M059J (cell line): ENCODE data around the gene UFD1. TPM values are rescaled to one million over a fixed set of nuclear protein-coding genes. Genes with fewer than 3 reads are reported as not detected.
A peak's percentile ranks its signal among the peaks of the same experiment; 100 is the strongest.

Experiments used
- DNase-seq: peaks from one replicate; pipeline ENCODE4 v3.0.0-alpha.2; 2012; ENCODE audit warnings: low read depth
- total RNA-seq: library from RNA; depleted of rRNA; stranded (reverse); fragments of >200 nt; shearing (Covaris generic); gene quantifications from 2 replicates; pipeline ENCODE4 v1.2.3, GENCODE V29; 2014; rRNA removed

The UFD1 gene, protein sequence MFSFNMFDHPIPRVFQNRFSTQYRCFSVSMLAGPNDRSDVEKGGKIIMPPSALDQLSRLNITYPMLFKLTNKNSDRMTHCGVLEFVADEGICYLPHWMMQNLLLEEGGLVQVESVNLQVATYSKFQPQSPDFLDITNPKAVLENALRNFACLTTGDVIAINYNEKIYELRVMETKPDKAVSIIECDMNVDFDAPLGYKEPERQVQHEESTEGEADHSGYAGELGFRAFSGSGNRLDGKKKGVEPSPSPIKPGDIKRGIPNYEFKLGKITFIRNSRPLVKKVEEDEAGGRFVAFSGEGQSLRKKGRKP
- total RNA-seq = 71.4 and 88.6 TPM in 2 replicates

DNA sequence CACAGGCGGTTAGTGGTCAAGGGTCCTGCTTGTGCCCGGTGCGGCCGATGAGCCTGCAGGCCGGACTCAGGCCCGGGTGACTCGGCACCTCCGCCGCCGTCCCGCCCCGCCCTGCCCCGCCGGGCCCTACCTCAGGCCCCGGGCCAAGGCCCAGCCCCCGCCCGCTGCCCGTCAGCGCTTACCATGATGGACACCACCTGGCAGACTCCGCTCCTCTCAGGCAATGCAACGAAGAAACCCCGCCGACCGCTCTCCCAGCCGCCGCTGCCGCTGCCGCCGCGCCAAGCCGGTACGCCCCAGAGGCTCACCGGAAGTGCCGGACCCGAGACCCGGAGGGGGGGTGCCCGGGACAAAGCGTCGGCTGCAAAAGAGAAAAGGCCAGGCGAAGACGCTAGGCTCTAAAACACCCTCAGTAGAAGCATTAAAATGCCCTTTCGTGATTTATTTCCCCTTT lies at the start of gene UFD1:
Gene UFD1 (minus strand): TSS at position 293 of the 454 bp plus-strand sequence. CDS start 108 bp downstream, at position 185.
- peak; percentile 73 for DNase-seq

DNA sequence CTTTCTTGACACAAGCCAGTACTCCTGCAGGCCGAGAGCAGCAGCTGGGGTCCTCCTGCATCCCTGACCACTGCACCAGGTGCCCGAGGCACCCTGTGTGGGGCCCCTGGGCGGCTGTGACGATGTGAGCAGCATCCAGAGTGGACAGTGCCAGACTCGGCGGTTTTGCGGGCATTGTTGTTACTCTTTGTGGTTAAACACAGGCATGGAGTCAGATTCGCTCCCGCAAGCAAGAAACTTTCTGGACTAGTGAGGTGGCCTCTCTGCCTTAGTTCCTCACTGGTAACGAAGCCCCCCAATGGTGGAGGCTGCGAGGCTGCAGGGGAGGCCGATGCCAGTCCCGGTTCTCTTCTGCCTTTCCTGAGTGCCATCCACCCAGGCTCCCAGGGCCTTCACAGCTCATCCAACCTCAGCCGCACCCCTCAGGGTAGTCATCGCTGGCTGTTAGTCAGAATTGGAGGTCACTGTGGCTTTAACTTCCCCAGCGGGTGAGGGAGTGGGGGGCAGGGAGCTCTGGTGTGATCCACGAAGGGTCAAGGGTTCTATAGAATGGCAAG lies 48.9 kb upstream of the UFD1 start:
- DNase-seq = peak; percentile 79

DNA sequence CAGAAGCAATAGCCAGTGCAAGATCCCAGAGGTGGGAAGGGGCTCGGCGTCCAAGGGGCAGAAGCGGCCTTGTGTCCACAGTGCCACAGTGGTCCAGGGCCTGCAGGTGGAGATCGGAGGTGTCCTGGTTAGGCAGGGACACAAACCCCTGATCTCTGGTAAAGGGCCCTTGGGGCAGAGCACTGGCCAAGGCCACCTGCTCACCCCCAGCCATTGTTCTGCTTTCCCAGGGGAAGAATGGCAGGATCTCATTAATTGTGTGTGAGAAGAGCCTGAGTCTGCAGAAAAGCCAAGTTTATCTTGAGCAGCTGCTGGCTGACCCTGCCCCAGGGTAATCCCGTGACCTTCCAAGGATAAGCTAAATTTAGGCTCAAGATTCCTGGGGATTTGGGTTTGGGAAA lies 48.3 kb upstream of the UFD1 start:
- no peak for DNase-seq

GRCh38 chr22:19526702-19527111 lies 47.7 kb upstream of the UFD1 start:
- no peak for DNase-seq

GRCh38 chr22:19526076-19526701 lies 47.2 kb upstream of the UFD1 start:
- DNase-seq = no peak

GRCh38 chr22:19525666-19526065 lies 46.7 kb upstream of the UFD1 start:
- no peak for DNase-seq

GRCh38 chr22:19525116-19525660 lies 46.2 kb upstream of the UFD1 start:
- DNase-seq = no peak

GRCh38 chr22:19524170-19525115 lies 45.5 kb upstream of the UFD1 start, which contains the start of gene CLDN5:
CLDN5 (minus strand) TSS chr22:19524410; CDS start chr22:19524255, 155 bp downstream.
- no peak for DNase-seq

GRCh38 chr22:19523240-19524169 lies 44.5 kb upstream of the UFD1 start:
- DNase-seq = no peak

DNA sequence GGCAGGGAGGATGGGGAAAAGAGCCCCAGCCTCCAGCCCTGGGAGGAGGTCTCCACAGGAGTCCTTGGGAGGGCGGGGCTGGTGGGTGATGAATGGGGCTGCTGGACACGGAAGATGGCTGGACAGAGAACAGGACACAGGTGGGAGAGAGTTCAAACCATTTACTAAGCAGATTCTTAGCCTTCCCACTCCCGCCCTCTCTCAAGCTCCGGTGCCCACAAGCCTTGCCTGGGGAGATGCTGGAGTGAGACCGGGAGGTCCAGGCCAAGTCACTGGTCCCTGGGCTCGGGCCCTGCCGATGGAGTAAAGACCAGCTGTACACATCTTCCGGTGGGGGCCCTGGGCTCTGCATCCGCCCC lies 43.9 kb upstream of the UFD1 start:
- no peak for DNase-seq

- DNase-seq = no peak
Observed at GRCh38 chr22:19522190-19522880, 43.3 kb upstream of the UFD1 start.

GRCh38 chr22:19520566-19521305 lies 41.7 kb upstream of the UFD1 start:
- DNase-seq = no peak

DNA sequence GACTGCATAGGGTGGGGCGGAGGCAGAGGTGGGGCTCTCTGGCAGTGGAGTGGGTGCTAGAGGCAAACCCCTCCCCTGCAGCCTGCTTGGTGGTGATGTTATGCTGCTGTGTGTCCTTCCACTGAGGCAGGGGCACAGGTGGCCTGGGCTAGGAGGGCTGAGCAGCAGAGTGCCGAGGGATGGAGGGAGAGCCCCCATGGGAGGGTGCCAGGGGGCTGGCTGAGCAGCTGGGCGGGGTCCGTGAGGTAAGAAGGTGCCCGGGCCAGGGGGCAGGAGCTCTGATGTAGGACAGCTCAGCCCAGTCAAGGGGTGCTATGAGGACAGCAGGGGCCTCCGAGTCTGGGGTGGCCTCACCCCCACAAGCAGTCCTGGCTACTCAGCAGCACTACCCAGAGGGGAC lies 41.0 kb upstream of the UFD1 start:
- no peak for DNase-seq

DNA sequence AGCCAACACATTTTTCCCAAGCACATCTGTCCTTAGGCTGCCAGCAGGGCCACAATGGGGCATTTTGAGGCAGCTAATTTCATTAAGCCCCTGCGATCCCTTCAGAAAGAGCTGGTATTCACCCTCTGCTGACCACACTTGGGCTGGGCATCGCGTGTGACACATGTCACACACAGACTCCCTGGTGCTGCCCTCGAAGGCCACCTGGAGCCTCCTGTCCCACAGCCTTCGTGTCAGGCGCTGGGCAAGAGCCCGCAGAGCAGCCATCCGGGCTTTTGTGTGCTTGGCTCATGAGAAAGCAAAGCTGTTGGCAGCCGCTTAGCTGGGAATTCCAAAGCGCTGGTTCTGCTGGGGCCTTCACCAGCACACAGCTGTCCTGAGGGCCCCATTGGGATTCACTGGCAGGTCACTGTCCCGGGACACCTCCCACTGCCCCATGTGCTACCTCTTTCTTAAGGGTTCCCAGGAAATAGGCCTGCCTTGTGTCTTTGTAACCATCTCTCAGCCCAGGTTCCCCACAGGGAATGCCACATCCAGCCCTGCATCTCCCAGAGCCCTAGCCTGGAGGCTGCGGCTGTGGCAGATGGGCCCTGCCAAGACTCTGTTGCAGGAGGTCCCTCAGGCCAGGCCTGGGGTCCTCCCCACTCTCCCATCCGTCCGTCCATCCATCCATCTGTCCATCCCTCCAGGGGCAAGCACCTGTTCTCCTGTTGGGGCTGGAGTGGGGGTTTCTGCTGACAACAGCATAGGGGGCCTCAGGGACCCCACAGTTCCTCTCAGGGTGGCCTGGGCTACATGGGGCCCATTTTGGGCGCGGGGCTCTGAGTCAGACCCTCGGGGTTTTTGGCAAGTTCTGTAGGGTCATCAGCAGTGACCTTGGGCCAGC lies 40.3 kb upstream of the UFD1 start:
- no peak for DNase-seq

DNA sequence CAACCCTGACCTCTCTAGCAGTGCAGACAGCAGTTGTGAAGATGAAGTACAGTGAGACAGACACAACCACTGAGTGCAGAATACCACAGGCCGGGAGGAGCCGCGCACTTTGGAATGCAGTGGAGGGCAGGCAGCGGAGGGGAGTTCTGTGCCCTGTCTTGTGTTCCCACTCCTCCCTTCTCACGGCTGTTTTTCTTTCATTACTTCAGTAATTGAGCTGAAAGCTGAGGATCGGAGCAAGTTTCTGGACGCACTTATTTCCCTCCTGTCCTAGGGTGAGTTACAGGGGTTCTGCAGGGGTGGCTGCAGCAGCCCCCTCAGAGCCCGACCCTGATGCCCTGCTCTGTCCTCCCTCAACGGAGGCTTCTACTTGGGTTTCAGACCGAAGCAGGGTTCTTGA lies 39.6 kb upstream of the UFD1 start:
- no peak for DNase-seq

GRCh38 chr22:19517919-19518611 lies 39.1 kb upstream of the UFD1 start:
- no peak for DNase-seq

DNA sequence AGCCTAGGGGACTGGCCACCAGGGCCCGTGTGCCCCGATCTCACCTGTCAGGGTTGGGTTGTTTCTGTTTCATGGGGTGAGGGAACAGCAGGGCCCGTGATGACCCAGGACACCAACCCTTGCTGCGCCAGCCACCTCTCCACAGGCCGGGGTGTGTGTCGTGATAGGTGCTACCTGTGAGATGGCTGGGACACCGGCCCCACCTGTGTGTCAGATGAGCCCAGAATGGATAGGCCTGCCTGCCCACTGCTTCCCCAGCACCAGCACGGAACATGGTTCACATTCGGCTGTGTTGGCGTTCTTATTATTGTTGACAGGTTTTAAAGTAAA lies 38.1 kb upstream of the UFD1 start:
- no peak for DNase-seq
